Mesendoderm (in vitro differentiated cells): ENCODE results near the gene TLX2.
A peak's percentile ranks its signal among the peaks of the same experiment; 100 is the strongest.

Source experiments
- DNase-seq: peaks from one replicate; pipeline ENCODE4 v3.0.0; 2013
- H2AK5ac ChIP-seq: 2 replicates; pipeline ENCODE4 v1.6.1; 2013; ENCODE audit warnings: low read length, inconsistent platforms
- H2BK120ac ChIP-seq: 2 replicates; pipeline ENCODE4 v1.6.1; 2013; ENCODE audit warnings: low read depth, mild to moderate bottlenecking, low read length, moderate library complexity, mixed read lengths
- H2BK15ac ChIP-seq: replicated peaks from 2 replicates; pipeline ENCODE4 v1.6.1; 2013; ENCODE audit warnings: low read depth, mild to moderate bottlenecking, moderate library complexity
- H2BK5ac ChIP-seq: 2 replicates; pipeline ENCODE4 v1.6.1; 2013; ENCODE audit warnings: low read length, inconsistent platforms
- H3K18ac ChIP-seq: 2 replicates; pipeline ENCODE4 v1.6.1; 2013; ENCODE audit warnings: mild to moderate bottlenecking, low read length, mixed read lengths
- H3K23ac ChIP-seq: one replicate; pipeline ENCODE4 v1.6.1; 2013; ENCODE audit warnings: low read length
- H3K27ac ChIP-seq: 2 replicates; pipeline ENCODE4 v1.5.1; 2013; ENCODE audit warnings: low read depth, mild to moderate bottlenecking, inconsistent platforms, low read length, moderate library complexity
- H3K27me3 ChIP-seq: 2 replicates; pipeline ENCODE4 v1.6.1; 2013; ENCODE audit warnings: low read length, control low read depth, mild to moderate bottlenecking, inconsistent platforms; ENCODE audit not compliant: insufficient read depth, poor library complexity
- H3K36me3 ChIP-seq: 2 replicates; pipeline ENCODE4 v1.6.1; 2013; ENCODE audit warnings: low read length, inconsistent platforms; ENCODE audit not compliant: control insufficient read depth, insufficient read depth
- H3K4ac ChIP-seq: one replicate; pipeline ENCODE4 v1.6.1; 2013; ENCODE audit warnings: low read depth, mild to moderate bottlenecking, low read length, moderate library complexity
- H3K4me1 ChIP-seq: 2 replicates; pipeline ENCODE4 v1.6.1; 2013; ENCODE audit warnings: low read depth, low read length, inconsistent platforms; ENCODE audit not compliant: control insufficient read depth
- H3K4me2 ChIP-seq: 2 replicates; pipeline ENCODE4 v1.6.1; 2013; ENCODE audit warnings: low read length
- H3K4me3 ChIP-seq: 2 replicates; pipeline ENCODE4 v1.5.1; 2013; ENCODE audit warnings: mild to moderate bottlenecking, low read length
- H3K56ac ChIP-seq: one replicate; pipeline ENCODE4 v1.6.1; 2013; ENCODE audit warnings: low read length
- H3K79me1 ChIP-seq: 2 replicates; pipeline ENCODE4 v1.6.1; 2013; ENCODE audit warnings: low read length, inconsistent platforms
- H3K79me2 ChIP-seq: 2 replicates; pipeline ENCODE4 v1.6.1; 2013; ENCODE audit warnings: mild to moderate bottlenecking, low read length; ENCODE audit not compliant: control insufficient read depth, insufficient read depth
- H3K9ac ChIP-seq: 2 replicates; pipeline ENCODE4 v1.6.1; 2013; ENCODE audit warnings: low read length, inconsistent platforms
- H4K5ac ChIP-seq: one replicate; pipeline ENCODE4 v1.6.1; 2013; ENCODE audit warnings: low read length
- H4K8ac ChIP-seq: one replicate; pipeline ENCODE4 v1.6.1; 2013; ENCODE audit warnings: low read depth, mild to moderate bottlenecking, control low read depth, low read length, moderate library complexity
- WGBS: extraction: QIAGEN DNeasy Blood & Tissue Kit; methylation state at CpG from one replicate; pipeline ENCODE4 v1.1.7; 2013; ENCODE audit warnings: low lambda C conversion rate, missing lambda C conversion rate; ENCODE audit not compliant: insufficient coverage; ENCODE audit errors: extremely low coverage; 5-methylcytosine and 5-hydroxymethylcytosine counted together

Gene TLX2

GRCh38 chr2:74499267-74499939 is 14.8 kb upstream of the TLX2 start, which contains the start of gene LBX2:
Gene LBX2, minus strand, starts transcription at chr2:74499603. Its CDS starts 66 bp downstream, at chr2:74499537.
- H3K9ac ChIP-seq, result peak within 1 kb of the TSS; percentile 28
- H3K36me3 ChIP-seq, result no peaks in the 10 kb centered on the region
- no peak within 1 kb of the TSS for H3K27ac ChIP-seq
- H3K27me3 ChIP-seq, result peaks cover 75% of the 10 kb centered on the region
- H2BK120ac ChIP-seq, result no peak within 1 kb of the TSS
- peaks cover 3% of the 10 kb centered on the region for H3K4me1 ChIP-seq
- no peak within 1 kb of the TSS for H2AK5ac ChIP-seq
- no peak within 1 kb of the TSS for H2BK5ac ChIP-seq
- no peak within 1 kb of the TSS for H3K4ac ChIP-seq
- WGBS, result no CpG with 5 or more reads among the region's 65 CpGs
- no peak within 1 kb of the TSS for H3K18ac ChIP-seq
- no peak for DNase-seq
- H3K79me1 ChIP-seq, result no peaks in the 10 kb centered on the region
- peak within 1 kb of the TSS; percentile 52 for H3K23ac ChIP-seq
- no peak within 1 kb of the TSS for H4K5ac ChIP-seq
- H2BK15ac ChIP-seq, result no peak within 1 kb of the TSS
- no peak within 1 kb of the TSS for H4K8ac ChIP-seq
- no peaks in the 10 kb centered on the region for H3K79me2 ChIP-seq
- H3K4me2 ChIP-seq, result peak within 1 kb of the TSS; percentile 74
- peak within 1 kb of the TSS; percentile 83 for H3K56ac ChIP-seq
- no peak within 1 kb of the TSS for H3K4me3 ChIP-seq

- peaks cover 79% of the 10 kb centered on the region for H3K27me3 ChIP-seq
These were observed 14.2 kb upstream of the TLX2 start for GRCh38 chr2:74499940-74500577.

GRCh38 chr2:74500578-74500946 is 13.7 kb upstream of the TLX2 start:
- peak; percentile 36 for DNase-seq
- H2AK5ac ChIP-seq, result no peak overlapping the region
- H3K18ac ChIP-seq, result no peak overlapping the region
- no peaks in the 10 kb centered on the region for H3K79me2 ChIP-seq
- H4K5ac ChIP-seq, result no peak overlapping the region
- no peak overlapping the region for H3K4me2 ChIP-seq
- no peak overlapping the region for H3K23ac ChIP-seq
- H3K79me1 ChIP-seq, result no peaks in the 10 kb centered on the region
- H4K8ac ChIP-seq, result no peak overlapping the region
- no peaks in the 10 kb centered on the region for H3K36me3 ChIP-seq
- H3K4me1 ChIP-seq, result peaks cover 3% of the 10 kb centered on the region
- H2BK15ac ChIP-seq, result no peak overlapping the region
- H2BK5ac ChIP-seq, result no peak overlapping the region
- no peak overlapping the region for H3K9ac ChIP-seq
- no peak overlapping the region for H3K27ac ChIP-seq
- no peak overlapping the region for H3K4ac ChIP-seq
- peaks cover 79% of the 10 kb centered on the region for H3K27me3 ChIP-seq
- no peak overlapping the region for H3K4me3 ChIP-seq
- H2BK120ac ChIP-seq, result no peak overlapping the region
- H3K56ac ChIP-seq, result no peak overlapping the region

More at GRCh38 chr2:74499940-74500577, 14.2 kb upstream of the TLX2 start:
- H3K18ac ChIP-seq, result no peak overlapping the region
- no peak overlapping the region for H3K4ac ChIP-seq
- no peak overlapping the region for H3K27ac ChIP-seq
- H2BK5ac ChIP-seq, result no peak overlapping the region
- H3K36me3 ChIP-seq, result no peaks in the 10 kb centered on the region
- no peaks in the 10 kb centered on the region for H3K79me1 ChIP-seq
- H3K9ac ChIP-seq, result no peak overlapping the region
- H2BK15ac ChIP-seq, result no peak overlapping the region
- H2BK120ac ChIP-seq, result no peak overlapping the region
- no peak overlapping the region for H3K4me3 ChIP-seq
- no peak overlapping the region for H3K4me2 ChIP-seq
- H4K5ac ChIP-seq, result no peak overlapping the region
- no peak for DNase-seq
- H3K4me1 ChIP-seq, result peaks cover 3% of the 10 kb centered on the region
- no peak overlapping the region for H4K8ac ChIP-seq
- WGBS, result no CpG with 5 or more reads among the region's 15 CpGs
- no peak overlapping the region for H2AK5ac ChIP-seq
- no peaks in the 10 kb centered on the region for H3K79me2 ChIP-seq
- peak overlapping the region; percentile 52 for H3K23ac ChIP-seq
- H3K56ac ChIP-seq, result no peak overlapping the region

GRCh38 chr2:74501335-74502071 is 12.7 kb upstream of the TLX2 start:
- Histone ChIP-seq H4K8ac (no peak overlapping the region), H3K79me2 (no peaks in the 10 kb centered on the region), H3K27me3 (peaks cover 77% of the 10 kb centered on the region), H3K18ac (no peak overlapping the region), H4K5ac (no peak overlapping the region), H3K27ac (no peak overlapping the region), H3K4me3 (no peak overlapping the region), H2BK15ac (no peak overlapping the region), H3K4me1 (peaks cover 3% of the 10 kb centered on the region), H3K4ac (no peak overlapping the region), H3K36me3 (no peaks in the 10 kb centered on the region), H2AK5ac (no peak overlapping the region), H3K56ac (no peak overlapping the region), H3K9ac (no peak overlapping the region), H2BK5ac (no peak overlapping the region), H3K4me2 (no peak overlapping the region), H3K23ac (no peak overlapping the region), H3K79me1 (no peaks in the 10 kb centered on the region), H2BK120ac (no peak overlapping the region)
- DNase-seq, result peak; percentile 57
- WGBS, result no CpG with 5 or more reads among the region's 18 CpGs

GRCh38 chr2:74502147-74502719 is 12.0 kb upstream of the TLX2 start:
- peak overlapping the region; percentile 48 for H3K23ac ChIP-seq
- no peaks in the 10 kb centered on the region for H3K36me3 ChIP-seq
- H4K8ac ChIP-seq, result no peak overlapping the region
- no peak overlapping the region for H2AK5ac ChIP-seq
- H3K18ac ChIP-seq, result no peak overlapping the region
- WGBS, result no CpG with 5 or more reads among the region's 32 CpGs
- H3K27ac ChIP-seq, result no peak overlapping the region
- H3K79me1 ChIP-seq, result no peaks in the 10 kb centered on the region
- H2BK15ac ChIP-seq, result no peak overlapping the region
- no peak overlapping the region for H2BK120ac ChIP-seq
- peak overlapping the region; percentile 18 for H3K4me3 ChIP-seq
- no peak overlapping the region for H2BK5ac ChIP-seq
- no peak overlapping the region for H3K4ac ChIP-seq
- H4K5ac ChIP-seq, result no peak overlapping the region
- no peak for DNase-seq
- peak overlapping the region; percentile 20 for H3K4me2 ChIP-seq
- H3K79me2 ChIP-seq, result no peaks in the 10 kb centered on the region
- peak overlapping the region; percentile 46 for H3K9ac ChIP-seq
- peaks cover 7% of the 10 kb centered on the region for H3K4me1 ChIP-seq
- H3K56ac ChIP-seq, result peak overlapping the region; percentile 81
- H3K27me3 ChIP-seq, result peaks cover 70% of the 10 kb centered on the region
